GM23338 (cell line): ENCODE measurements around the gene UFD1. TPM values are rescaled to one million over a fixed set of nuclear protein-coding genes. Genes with fewer than 3 reads are reported as not detected.

Source experiments
- ATAC-seq: fragments of 200-7000 bp; cut with Tn5 transposase; 3 replicates; pipeline ENCODE4 v1.9.1; 2020
- DNase-seq: peaks from one replicate; pipeline ENCODE4 v3.0.0-alpha.2; 2015; ENCODE audit warnings: low spot score
- H2AFZ ChIP-seq: fragments of 200-600 bp; sonication (generic); 2 replicates; pipeline ENCODE4 v1.8.0; 2016; ENCODE audit warnings: antibody characterized with exemption, mild to moderate bottlenecking, moderate library complexity
- H3F3A ChIP-seq: fragments of 200-600 bp; sonication (generic); replicated peaks from 2 replicates; pipeline ENCODE4 v1.8.0; 2017; ENCODE audit warnings: antibody characterized with exemption, mixed run types, low read depth
- H3K27ac ChIP-seq: fragments of 200-600 bp; sonication (generic); 2 replicates; pipeline ENCODE4 v1.6.1; 2016; ENCODE audit warnings: low read depth
- H3K27me3 ChIP-seq: fragments of 200-600 bp; sonication (generic); 2 replicates; pipeline ENCODE4 v1.8.0; 2016; ENCODE audit warnings: mild to moderate bottlenecking, mixed run types, moderate library complexity; ENCODE audit not compliant: insufficient read depth
- H3K36me3 ChIP-seq: fragments of 200-600 bp; sonication (generic); 2 replicates; pipeline ENCODE4 v1.8.0; 2016; ENCODE audit warnings: mild to moderate bottlenecking; ENCODE audit not compliant: insufficient read depth
- H3K4me1 ChIP-seq: fragments of 200-600 bp; sonication (generic); 2 replicates; pipeline ENCODE4 v1.8.0; 2016; ENCODE audit warnings: mild to moderate bottlenecking, moderate library complexity; ENCODE audit not compliant: insufficient read depth
- H3K4me2 ChIP-seq: fragments of 200-600 bp; sonication (generic); 2 replicates; pipeline ENCODE4 v1.7.1; 2017; ENCODE audit warnings: mixed run types
- H3K4me3 ChIP-seq: fragments of 200-600 bp; sonication (generic); 2 replicates; pipeline ENCODE4 v1.6.1; 2016; ENCODE audit warnings: mixed run types
- H3K79me2 ChIP-seq: fragments of 200-600 bp; sonication (generic); replicated peaks from 2 replicates; pipeline ENCODE4 v1.8.0; 2017; ENCODE audit warnings: mild to moderate bottlenecking; ENCODE audit not compliant: insufficient read depth
- H3K9me2 ChIP-seq: fragments of 200-600 bp; sonication (generic); 2 replicates; pipeline ENCODE4 v1.8.0; 2017; ENCODE audit not compliant: insufficient read depth
- H4K20me1 ChIP-seq: fragments of 200-600 bp; sonication (generic); replicated peaks from 2 replicates; pipeline ENCODE4 v1.8.0; 2017; ENCODE audit warnings: mild to moderate bottlenecking; ENCODE audit not compliant: insufficient read depth
- H3K27ac Mint-ChIP-seq: 2 replicates; pipeline ENCODE4 v1.8.0; 2020; ENCODE audit warnings: inconsistent platforms, mild to moderate bottlenecking, moderate library complexity, mixed read lengths
- H3K27me3 Mint-ChIP-seq: 3 replicates; pipeline ENCODE4 v1.8.0; 2022; ENCODE audit warnings: low read depth, mild to moderate bottlenecking, moderate library complexity, mixed read lengths, inconsistent platforms; ENCODE audit not compliant: insufficient read depth, poor library complexity
- H3K36me3 Mint-ChIP-seq: 3 replicates; pipeline ENCODE4 v1.8.0; 2021; ENCODE audit warnings: low read depth, mild to moderate bottlenecking, inconsistent platforms, moderate library complexity, mixed read lengths
- H3K4me1 Mint-ChIP-seq: 3 replicates; pipeline ENCODE4 v1.8.0; 2020; ENCODE audit warnings: mild to moderate bottlenecking, inconsistent platforms, mixed read lengths
- H3K4me3 Mint-ChIP-seq: 3 replicates; pipeline ENCODE4 v1.8.0; 2021; ENCODE audit warnings: moderate library complexity, mild to moderate bottlenecking, inconsistent platforms, mixed read lengths
- H3K9me3 Mint-ChIP-seq: 3 replicates; pipeline ENCODE4 v1.8.0; 2020; ENCODE audit warnings: moderate library complexity, mild to moderate bottlenecking, inconsistent platforms, mixed read lengths
- ETS1 ChIP-seq: IDR thresholded peaks from 2 replicates; pipeline ENCODE4 v1.6.1; 2016; ENCODE audit warnings: antibody characterized with exemption
- EZH2 ChIP-seq: fragments of 200-600 bp; sonication (generic); IDR thresholded peaks from one replicate; pipeline ENCODE4 v1.8.0; 2017; ENCODE audit warnings: antibody characterized with exemption, mild to moderate bottlenecking, low read depth; ENCODE audit not compliant: unreplicated experiment
- EZH2phosphoT487 ChIP-seq: fragments of 200-600 bp; sonication (generic); IDR thresholded peaks from one replicate; pipeline ENCODE4 v1.8.1; 2018; ENCODE audit warnings: antibody characterized with exemption; ENCODE audit not compliant: unreplicated experiment
- JUNB ChIP-seq: IDR thresholded peaks from one replicate; pipeline ENCODE4 v1.6.1; 2016; ENCODE audit warnings: antibody characterized with exemption; ENCODE audit not compliant: unreplicated experiment
- NANOG ChIP-seq: IDR thresholded peaks from 2 replicates; pipeline ENCODE4 v1.6.1; 2016; ENCODE audit warnings: antibody characterized with exemption, borderline replicate concordance
- REST ChIP-seq: IDR thresholded peaks from one replicate; pipeline ENCODE4 v1.6.1; 2018; ENCODE audit warnings: antibody characterized with exemption; ENCODE audit not compliant: unreplicated experiment
- ZNF462 ChIP-seq: fragments of 250-450 bp; sonication (Bioruptor Pico); IDR thresholded peaks from 2 replicates; pipeline ENCODE4 v1.5.0; 2020; ENCODE audit warnings: mild to moderate bottlenecking, moderate library complexity
- polyA plus RNA-seq: library from polyadenylated mRNA; unstranded; fragments of >200 nt; fragmentation: Nextera tagmentation; extraction: Ambion mirVana; gene quantifications from 2 replicates; pipeline ENCODE4 v1.2.1, GENCODE V29; 2016
- total RNA-seq: library from RNA; depleted of rRNA; stranded (reverse); fragments of >200 nt; shearing (Covaris generic); gene quantifications from 2 replicates; pipeline ENCODE4 v1.2.3, GENCODE V29; 2014

The UFD1 gene
- total and polyA plus RNA-seq, 2 experiments from 2014 or later = 53.5 to 93.8 TPM

GRCh38 chr22:19509191-19509590 lies 30.2 kb upstream of the UFD1 start (continued):
- TF ChIP-seq REST = no peak

GRCh38 chr22:19508024-19508776 lies 29.2 kb upstream of the UFD1 start:
- ATAC-seq = no peak
- Histone ChIP-seq H3K36me3 (no peaks in the 10 kb centered on the region), H3K4me3 (no peak overlapping the region), H4K20me1 (no peaks in the 10 kb centered on the region), H3K27me3 (no peaks in the 10 kb centered on the region), H3K4me2 (no peak overlapping the region), H3F3A (0 out of 2 replicates have a peak, but pooled peaks cover 3% of the 10 kb centered on the region), H3K9me2 (no peaks in the 10 kb centered on the region), H3K27ac (no peak overlapping the region), H3K4me1 (no peaks in the 10 kb centered on the region), H2AFZ (no peak overlapping the region), H3K79me2 (no peaks in the 10 kb centered on the region)
- Mint-ChIP-seq H3K4me3 (no peak overlapping the region), H3K9me3 (no peaks in the 10 kb centered on the region), H3K4me1 (peaks cover 5% of the 10 kb centered on the region), H3K36me3 (peaks cover 39% of the 10 kb centered on the region), H3K27me3 (peaks cover 9% of the 10 kb centered on the region), H3K27ac (no peak overlapping the region)
- TF ChIP-seq JUNB (no peak), EZH2 (no peak), ETS1 (no peak), ZNF462 (CRISPR knock-in tag) (no peak), EZH2phosphoT487 (no peak), NANOG (no peak)
- no peak for DNase-seq
